H1 (cell line): Measurements from ENCODE around the gene NHS. TPM values are rescaled to one million over a fixed set of nuclear protein-coding genes. Genes with fewer than 3 reads are reported as not detected.

ENCODE experiments used
- CTCF ChIA-PET: fragments of 300-600 bp; sonication (Branson Sonifier 250); formaldehyde crosslinking; loops from one replicate; lab custom pipeline; 2021; ENCODE audit not compliant: partially characterized antibody; lab: Charles Lee
- POLR2A ChIA-PET: fragments of 300-600 bp; sonication (Branson Sonifier 250); formaldehyde crosslinking; loops from one replicate; lab custom pipeline; 2021; ENCODE audit warnings: inconsistent platforms; ENCODE audit not compliant: partially characterized antibody; lab: Charles Lee
- DNase-seq, 2 experiments: peaks; one replicate each; pipeline versions ENCODE4 v3.0.0 to v3.0.0-alpha.2; 2010 to 2022; ENCODE audit warnings: low spot score in 2 of 2, low read depth in 1 of 2, mixed read lengths in 1 of 2
- FAIRE-seq: peaks from 2 replicates; lab custom pipeline; 2011; peaks lifted over from hg19 to GRCh38; lab: Jason Lieb, UNC
- H2AFZ ChIP-seq: 2 replicates; pipeline ENCODE4 v1.8.1; 2012; ENCODE audit warnings: low read length, inconsistent platforms
- H2AK5ac ChIP-seq: 2 replicates; pipeline ENCODE4 v1.6.1; 2013; ENCODE audit warnings: low read depth, low read length
- H2BK120ac ChIP-seq: replicated peaks from 2 replicates; pipeline ENCODE3; 2013; ENCODE audit warnings: low read depth, low read length, inconsistent platforms
- H2BK12ac ChIP-seq: 2 replicates; pipeline ENCODE4 v1.6.1; 2013; ENCODE audit warnings: low read depth, low read length
- H2BK15ac ChIP-seq: 2 replicates; pipeline ENCODE4 v1.6.1; 2013; ENCODE audit warnings: low read length
- H2BK20ac ChIP-seq: 2 replicates; pipeline ENCODE4 v1.6.1; 2013; ENCODE audit warnings: low read length
- H2BK5ac ChIP-seq: 2 replicates; pipeline ENCODE4 v1.6.1; 2013; ENCODE audit warnings: low read depth, low read length
- H3K14ac ChIP-seq: 2 replicates; pipeline ENCODE4 v1.6.1; 2013; ENCODE audit warnings: inconsistent platforms; ENCODE audit not compliant: insufficient read length
- H3K18ac ChIP-seq: 2 replicates; pipeline ENCODE4 v1.6.1; 2013; ENCODE audit warnings: low read length; ENCODE audit errors: extremely low read depth
- H3K23ac ChIP-seq: 2 replicates; pipeline ENCODE4 v1.6.1; 2013; ENCODE audit warnings: inconsistent platforms; ENCODE audit not compliant: insufficient read length
- H3K23me2 ChIP-seq: 2 replicates; pipeline ENCODE4 v1.6.1; 2013; ENCODE audit warnings: low read depth, low read length
- H3K27ac ChIP-seq: 2 replicates; pipeline ENCODE4 v1.6.1; 2011; ENCODE audit warnings: low read depth, low read length, inconsistent platforms
- H3K27me3 ChIP-seq, 4 experiments: replicated peaks in 1 of 4; 1 replicate in 1 of 4; 2 replicates in 3 of 4; pipeline versions ENCODE4 v1.6.1 to v1.8.1; 2011 to 2013; ENCODE audit warnings: low read length in 3 of 4, mild to moderate bottlenecking in 3 of 4, inconsistent platforms in 2 of 4, mixed read lengths in 2 of 4, moderate library complexity in 1 of 4; ENCODE audit not compliant: control insufficient read depth in 3 of 4, insufficient read depth in 3 of 4; ENCODE audit errors: extremely low read depth in 1 of 4
- H3K36me3 ChIP-seq, 4 experiments: 2 replicates each; pipeline versions ENCODE4 v1.6.1 to v1.8.1; 2011 to 2013; ENCODE audit warnings: mild to moderate bottlenecking in 4 of 4, low read length in 3 of 4, moderate library complexity in 2 of 4, control low read depth in 1 of 4, inconsistent platforms in 1 of 4; ENCODE audit not compliant: insufficient read depth in 4 of 4, control insufficient read depth in 2 of 4
- H3K4ac ChIP-seq: replicated peaks from 2 replicates; pipeline ENCODE3; 2013; ENCODE audit warnings: low read length, low read depth, mixed read lengths, inconsistent platforms; ENCODE audit not compliant: insufficient read length
- H3K4me1 ChIP-seq, 4 experiments: replicated peaks in 1 of 4; 1 replicate in 1 of 4; 2 replicates in 3 of 4; pipeline versions ENCODE4 v1.6.1 to v1.8.1; 2011 to 2013; ENCODE audit warnings: low read length in 3 of 4, inconsistent platforms in 2 of 4, mixed read lengths in 1 of 4; ENCODE audit not compliant: insufficient read depth in 4 of 4, control insufficient read depth in 3 of 4
- H3K4me2 ChIP-seq, 2 experiments: 2 replicates each; pipeline versions ENCODE4 v1.6.1 to v1.8.1; 2011 to 2013; ENCODE audit warnings: low read depth in 2 of 2, low read length in 2 of 2, control low read depth in 1 of 2, inconsistent platforms in 1 of 2, mild to moderate bottlenecking in 1 of 2; ENCODE audit not compliant: insufficient read depth in 1 of 2
- H3K4me3 ChIP-seq, 4 experiments: fragments of 200-600, 300-600 bp in 1 of 4; sonication (generic), shearing (Covaris generic), sonication (Bioruptor Twin) in 1 of 4; 2 replicates each; pipeline versions ENCODE4 v1.5.1 to v1.8.1; 2011 to 2016; ENCODE audit warnings: low read length in 4 of 4, low read depth in 3 of 4, control low read depth in 2 of 4, inconsistent platforms in 2 of 4, mild to moderate bottlenecking in 2 of 4, mixed read lengths in 1 of 4, moderate library complexity in 1 of 4; ENCODE audit not compliant: insufficient read depth in 2 of 4; ENCODE audit errors: extremely low read depth in 1 of 4
- H3K56ac ChIP-seq: replicated peaks from 2 replicates; pipeline ENCODE3; 2013; ENCODE audit warnings: low read depth, mild to moderate bottlenecking, mixed read lengths, low read length, inconsistent platforms; ENCODE audit not compliant: insufficient read length
- H3K79me1 ChIP-seq: 2 replicates; pipeline ENCODE4 v1.6.1; 2013; ENCODE audit warnings: low read depth, low read length, control low read depth
- H3K79me2 ChIP-seq, 2 experiments: 2 replicates each; pipeline versions ENCODE4 v1.6.1 to v1.8.1; 2012 to 2013; ENCODE audit warnings: low read length in 2 of 2, mild to moderate bottlenecking in 2 of 2, inconsistent platforms in 1 of 2; ENCODE audit not compliant: insufficient read depth in 2 of 2, control insufficient read depth in 1 of 2
- H3K9ac ChIP-seq, 4 experiments: replicated peaks in 1 of 4; 1 replicate in 1 of 4; 2 replicates in 3 of 4; pipeline versions ENCODE4 v1.6.1 to v1.8.1; 2011 to 2013; ENCODE audit warnings: low read depth in 3 of 4, low read length in 3 of 4, control low read depth in 2 of 4, mild to moderate bottlenecking in 2 of 4, moderate library complexity in 2 of 4, inconsistent platforms in 1 of 4; ENCODE audit errors: extremely low read depth in 1 of 4
- H3K9me3 ChIP-seq, 2 experiments: 2 replicates each; pipeline versions ENCODE4 v1.6.1 to v1.8.1; 2012 to 2013; ENCODE audit warnings: mild to moderate bottlenecking in 2 of 2, moderate library complexity in 2 of 2, control low read depth in 1 of 2, inconsistent platforms in 1 of 2, low read depth in 1 of 2, low read length in 1 of 2, mixed read lengths in 1 of 2; ENCODE audit not compliant: insufficient read depth in 2 of 2
- H4K20me1 ChIP-seq, 2 experiments: replicated peaks in 1 of 2; 2 replicates each; pipeline versions ENCODE3 to v1.8.1; 2011 to 2013; ENCODE audit warnings: inconsistent platforms in 2 of 2, low read length in 2 of 2, mild to moderate bottlenecking in 1 of 2; ENCODE audit not compliant: insufficient read depth in 2 of 2, control insufficient read depth in 1 of 2
- H4K5ac ChIP-seq: 2 replicates; pipeline ENCODE4 v1.6.1; 2013; ENCODE audit warnings: low read length, low read depth, mixed read lengths, inconsistent platforms; ENCODE audit not compliant: insufficient read length
- H4K8ac ChIP-seq: 2 replicates; pipeline ENCODE4 v1.8.0; 2013; ENCODE audit warnings: mild to moderate bottlenecking, moderate library complexity, low read length, inconsistent platforms; ENCODE audit not compliant: insufficient read depth; ENCODE audit errors: extremely low read depth
- H4K91ac ChIP-seq: replicated peaks from 2 replicates; pipeline ENCODE3; 2013; ENCODE audit warnings: low read length, mixed read lengths, inconsistent platforms; ENCODE audit not compliant: insufficient read length
- CHD1 ChIP-seq: IDR thresholded peaks from 2 replicates; pipeline ENCODE4 v1.6.1; 2012; ENCODE audit warnings: low read depth, low read length, improper control_type of control experiment
- CTCF ChIP-seq, 3 experiments: IDR thresholded peaks; 1 replicate in 2 of 3; 2 replicates in 1 of 3; pipeline versions ENCODE4 v1.5.1 to v1.6.1; 2011; ENCODE audit warnings: low read length in 3 of 3, mild to moderate bottlenecking in 3 of 3, inconsistent platforms in 2 of 3, low read depth in 1 of 3, moderate library complexity in 1 of 3; ENCODE audit not compliant: insufficient read depth in 1 of 3; ENCODE audit errors: control extremely low read depth in 1 of 3
- RAD21 ChIP-seq, 2 experiments: IDR thresholded peaks in 1 of 2; conservative IDR thresholded peaks in 1 of 2; 2 replicates each; pipeline ENCODE4 v1.6.1; 2011; ENCODE audit warnings: low read depth in 2 of 2, low read length in 2 of 2, improper control_type of control experiment in 1 of 2, inconsistent platforms in 1 of 2, mild to moderate bottlenecking in 1 of 2, moderate library complexity in 1 of 2
- WGBS, 2 experiments: shearing (Covaris generic) in 1 of 2; methylation state at CpG; one replicate each; pipeline versions ENCODE4 v1.1.6 to v1.1.7; 2013 to 2015; ENCODE audit warnings: low lambda C conversion rate in 2 of 2, mixed read lengths in 2 of 2, inconsistent platforms in 1 of 2, low coverage in 1 of 2, missing lambda C conversion rate in 1 of 2; ENCODE audit not compliant: insufficient replicate concordance in 2 of 2, insufficient coverage in 1 of 2, insufficient read length in 1 of 2; ENCODE audit errors: extremely low coverage in 1 of 2, missing lambda C conversion rate in 1 of 2; 5-methylcytosine and 5-hydroxymethylcytosine counted together
- polyA plus RNA-seq, 7 experiments: library from polyadenylated mRNA; depleted of rRNA in 3 of 7; stranded (reverse) in 5 of 7; unstranded in 2 of 7; fragments of >200 nt in 5 of 7; fragments of 200-250 nt in 2 of 7; gene quantifications; 1 replicate in 5 of 7; 2 replicates in 1 of 7; 4 replicates in 1 of 7; pipeline versions ENCODE4 v1.2.1 to v1.2.3, GENCODE V29; 2011 to 2013; ENCODE audit warnings: missing spikeins in 2 of 7, mixed read lengths in 2 of 7
- total RNA-seq: library from RNA; stranded (reverse); fragmentation: NEBNext Ultra II Directional; extraction: Animal tissue kit (Norgen Biotek cat#: 25700); gene quantifications from 2 replicates; pipeline ENCODE4 v1.2.1, GENCODE V29; 2021

NHS gene
- total and polyA plus RNA-seq, 2 of the 8 experiments (the other 6 are each of a cell fraction or from before 2014, with no cell fraction given), result 2.2 to 6.7 TPM

GRCh38 chrX:17669458-17669857 lies 294.5 kb downstream of the NHS start:
- Histone ChIP-seq H3K9ac (no peak overlapping the region), H4K91ac (no peak overlapping the region), H2BK120ac (no peak overlapping the region), H3K9me3 (no peaks in the 10 kb centered on the region), H2BK15ac (no peak overlapping the region), H3K36me3 (no peaks in the 10 kb centered on the region), H3K79me2 (no peaks in the 10 kb centered on the region), H3K56ac (no peak overlapping the region), H3K79me1 (no peaks in the 10 kb centered on the region), H3K23me2 (no peaks in the 10 kb centered on the region), H2BK5ac (no peak overlapping the region), H3K4ac (no peak overlapping the region), H4K20me1 (no peaks in the 10 kb centered on the region), H3K14ac (no peak overlapping the region), H4K8ac (no peak overlapping the region), H2AK5ac (no peak overlapping the region), H2BK20ac (no peak overlapping the region), H3K18ac (no peak overlapping the region), H2AFZ (no peak overlapping the region), H3K4me3 (no peak overlapping the region), H3K23ac (no peak overlapping the region), H4K5ac (no peak overlapping the region), H3K4me1 (no peaks in the 10 kb centered on the region), H3K27me3 (no peaks in the 10 kb centered on the region), H2BK12ac (no peak overlapping the region), H3K27ac (no peak overlapping the region), H3K4me2 (no peak overlapping the region)
- WGBS, 2 experiments, result 70% methylated on average over 2 of the region's 2 CpGs; no CpG with 5 or more reads in 1 of the 2 experiments
- peak in 2 of 3 experiments; percentile 5 to 27; a peak in 2 of 4 replicates for TF ChIP-seq CTCF (IDR thresholded peaks at IDR 0.05; ENCODE audit: control extremely low read depth in 1 of 3, insufficient read depth in 1 of 3, low read depth in 1 of 3, low read length in 3 of 3)
- TF ChIP-seq RAD21 (IDR thresholded peaks at IDR 0.05 in 1 of 2, conservative IDR thresholded peaks at IDR 0.05 in 1 of 2; ENCODE audit: low read depth in 2 of 2, low read length in 2 of 2), result peak; percentile 17 to 31; a peak in 3 of 4 replicates
- no peak for TF ChIP-seq CHD1
- FAIRE-seq (no peak), DNase-seq (no peak)
- CTCF ChIA-PET, result interaction anchor here (0.8 to 1.8 kb wide), 3 partner anchors 10 to 174 kb away, joined by 3 to 5 read pairs (median 4); no protein-coding TSS in a partner anchor
- POLR2A ChIA-PET, result no interaction called here
